ACHN (cell line): Measurements from ENCODE around the gene RBM33.

ENCODE experiments used
- DNase-seq: peaks from one replicate; pipeline ENCODE4 v3.0.0-alpha.2; 2015
- in situ Hi-C: cut with HindIII; loops from 2 replicates; pipeline ENCODE4 v1.10.0; 2017; ENCODE audit warnings: low sequenced_read_pairs, low pct_ligation_motif_present, low pct_unique_long_range_greater_than_20kb

Gene RBM33

DNA sequence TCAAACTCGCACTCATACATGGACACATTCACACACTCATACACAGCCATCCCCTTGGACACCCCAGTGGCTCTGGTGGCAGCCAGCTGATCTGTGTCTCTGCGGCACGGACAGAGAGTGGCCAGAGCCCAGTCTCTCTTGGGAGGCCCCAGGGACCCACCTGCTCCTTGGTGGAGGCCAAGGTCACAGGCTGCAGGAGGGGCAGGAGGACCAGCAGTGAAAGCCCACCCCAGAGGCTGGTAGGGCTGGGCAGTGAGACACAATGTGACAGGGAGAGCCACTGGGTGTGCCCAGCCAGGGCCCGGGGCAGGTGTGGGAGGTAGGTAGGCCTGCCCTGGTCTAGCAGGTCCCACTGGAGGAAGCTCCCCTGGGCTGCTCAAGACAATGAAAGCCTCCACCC, 149.3 kb downstream of the RBM33 start:
- DNase-seq: no peak
- in situ Hi-C loops: no loop called here

DNA sequence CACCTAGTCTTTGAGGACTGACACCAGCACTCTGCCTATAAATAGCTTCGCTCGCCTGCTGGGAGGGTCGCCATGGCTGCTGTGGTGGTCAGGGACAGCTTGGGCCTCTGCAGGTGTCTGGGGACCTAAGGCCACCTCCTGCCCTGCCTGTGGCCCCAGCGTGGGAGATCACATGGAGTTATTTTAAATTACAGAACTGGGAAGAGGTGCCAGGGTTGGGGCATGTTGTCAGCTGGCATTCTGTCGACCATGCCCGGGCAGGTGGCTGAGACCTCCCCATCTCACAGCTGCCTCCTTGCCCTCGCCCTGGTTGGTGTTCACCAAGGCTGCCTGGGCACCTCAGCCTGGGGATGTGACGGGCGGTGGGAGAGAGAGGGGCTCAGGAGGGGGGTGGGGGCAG, 149.7 kb downstream of the RBM33 start:
- DNase-seq: no peak
- in situ Hi-C loops: no loop called here

DNA sequence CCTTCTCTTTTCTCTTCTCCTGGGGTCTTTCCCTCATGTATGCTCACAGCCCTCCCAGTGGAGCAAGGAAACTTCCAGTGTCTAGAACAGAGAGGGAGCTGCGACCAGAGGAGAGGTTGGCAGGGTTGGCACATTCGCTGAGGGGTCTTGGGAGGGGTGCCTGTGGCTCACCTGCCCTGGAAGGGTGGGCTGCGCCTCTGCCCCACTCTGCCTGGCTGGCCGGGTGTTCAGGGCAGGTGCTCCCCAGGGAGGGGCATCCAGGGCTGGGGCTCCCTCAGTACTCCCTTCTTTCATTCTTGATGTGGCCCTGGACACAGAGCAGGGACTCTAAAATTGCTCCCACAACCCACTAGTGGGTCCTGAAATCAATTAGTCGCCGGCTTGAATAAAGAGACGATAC, 150.9 kb downstream of the RBM33 start:
- in situ Hi-C loops: no loop called here
- no peak for DNase-seq

DNA sequence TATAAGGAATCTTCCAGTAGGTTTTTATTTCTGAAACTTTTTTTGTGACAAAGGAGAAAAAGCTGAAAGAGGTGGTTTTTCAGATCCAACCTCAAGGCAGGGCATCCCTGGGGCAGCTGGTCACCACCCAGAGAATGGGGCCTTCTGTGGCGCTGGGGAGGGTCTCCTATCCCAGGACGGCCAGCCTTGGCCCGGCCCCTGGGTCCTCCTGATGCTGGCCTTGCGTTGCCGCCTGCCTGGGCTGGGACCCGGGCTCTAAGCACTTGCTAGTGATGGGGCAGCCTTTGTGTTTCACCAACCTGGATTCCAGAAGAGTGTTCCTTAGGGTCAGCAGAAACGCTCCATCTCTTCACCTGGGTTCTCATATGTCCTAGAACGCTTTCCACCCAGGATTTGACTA, 151.5 kb downstream of the RBM33 start:
- in situ Hi-C loops: no loop called here
- no peak for DNase-seq

DNA sequence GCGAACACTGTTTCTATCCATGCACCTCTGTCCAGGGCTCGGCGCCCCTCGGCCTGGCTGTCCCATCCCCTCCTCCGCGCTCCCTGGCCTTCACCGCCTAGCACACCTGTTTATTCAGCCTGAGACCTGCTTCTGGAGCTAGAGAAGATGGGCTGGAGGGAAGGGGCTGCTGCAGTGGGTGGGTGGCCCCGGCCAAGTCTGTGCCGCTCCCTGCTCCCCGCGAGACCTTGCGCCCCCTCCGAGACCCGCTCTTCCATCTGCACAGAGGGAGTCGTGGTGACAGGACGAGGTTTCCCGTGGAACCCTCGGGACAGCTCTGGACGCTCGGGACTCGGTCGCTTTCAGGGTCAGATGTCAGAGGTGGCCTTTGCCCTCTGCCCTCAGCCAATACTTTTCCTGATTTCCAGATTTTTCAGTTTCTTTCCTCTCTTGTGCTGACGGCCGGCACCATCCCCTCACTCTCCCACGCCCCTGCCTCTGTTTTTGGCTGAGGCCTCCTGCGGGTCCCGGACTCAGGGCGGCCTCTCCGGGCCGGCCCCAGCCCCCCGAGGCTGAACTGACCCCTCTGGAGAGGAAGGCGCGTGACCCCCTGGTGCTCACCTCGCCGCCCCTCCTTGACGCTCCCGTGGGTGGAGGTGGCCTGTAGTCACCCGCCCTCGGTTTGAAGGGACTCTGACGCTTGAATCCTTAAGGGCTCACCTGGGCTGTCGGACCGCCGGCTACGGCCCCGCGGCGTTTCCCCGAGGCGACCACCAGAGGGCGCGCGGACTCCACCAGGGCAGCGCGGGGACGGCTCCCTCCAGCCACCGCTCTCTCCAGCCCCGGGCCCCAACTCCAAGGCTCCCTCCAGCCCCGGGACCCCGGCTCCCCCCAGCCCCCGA, 152.2 kb downstream of the RBM33 start:
- in situ Hi-C loops: no loop called here
- peak; percentile 46 for DNase-seq

DNA sequence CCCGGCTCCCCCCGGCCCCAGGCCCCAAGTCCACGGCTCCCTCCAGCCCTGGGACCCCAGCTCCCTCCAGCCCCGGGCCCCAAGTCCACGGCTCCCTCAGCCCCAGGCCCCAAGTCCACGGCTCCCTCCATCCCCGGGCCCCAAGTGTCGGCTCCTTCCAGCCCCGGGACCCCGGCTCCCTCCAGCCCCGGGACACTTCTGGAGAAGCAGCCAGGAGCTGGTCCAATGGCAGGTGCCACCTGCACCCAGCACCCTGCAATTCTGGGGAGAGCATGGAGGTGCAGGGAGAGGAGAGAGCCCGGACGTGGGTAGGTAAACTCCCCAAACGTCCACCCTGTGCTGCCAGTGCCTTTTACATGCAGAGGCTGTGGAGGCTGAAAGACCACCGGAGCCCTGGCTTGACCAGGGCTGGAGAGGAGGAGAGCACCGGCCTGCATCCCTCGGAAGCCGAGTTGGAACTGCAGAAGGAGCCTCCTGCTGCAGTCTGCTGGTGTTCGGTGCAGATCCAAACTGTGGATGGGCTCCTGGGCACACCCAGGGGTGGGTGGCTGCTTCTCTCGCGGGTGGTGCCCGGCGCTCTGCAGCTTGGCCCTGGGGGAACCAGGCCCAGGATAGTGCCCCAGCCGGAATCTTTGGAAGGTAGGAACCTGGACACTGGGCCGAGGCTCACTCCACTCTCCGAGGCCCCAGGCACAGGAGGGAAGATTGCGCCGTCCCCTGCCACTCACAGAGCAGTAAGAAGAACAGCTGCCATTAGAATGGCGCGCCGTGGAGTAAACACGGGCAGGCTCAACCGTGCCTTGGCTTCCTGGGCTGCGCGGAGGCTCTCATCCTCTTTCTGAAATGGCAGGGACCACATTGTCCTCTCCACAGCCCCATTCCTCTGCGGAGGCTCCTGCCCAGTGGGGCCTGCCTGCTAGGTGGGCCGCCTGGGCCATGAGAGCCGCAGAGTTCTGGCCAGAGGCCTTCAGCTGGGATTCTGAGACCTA, 153.1 kb downstream of the RBM33 start:
- in situ Hi-C loops: no loop called here
- no peak for DNase-seq

DNA sequence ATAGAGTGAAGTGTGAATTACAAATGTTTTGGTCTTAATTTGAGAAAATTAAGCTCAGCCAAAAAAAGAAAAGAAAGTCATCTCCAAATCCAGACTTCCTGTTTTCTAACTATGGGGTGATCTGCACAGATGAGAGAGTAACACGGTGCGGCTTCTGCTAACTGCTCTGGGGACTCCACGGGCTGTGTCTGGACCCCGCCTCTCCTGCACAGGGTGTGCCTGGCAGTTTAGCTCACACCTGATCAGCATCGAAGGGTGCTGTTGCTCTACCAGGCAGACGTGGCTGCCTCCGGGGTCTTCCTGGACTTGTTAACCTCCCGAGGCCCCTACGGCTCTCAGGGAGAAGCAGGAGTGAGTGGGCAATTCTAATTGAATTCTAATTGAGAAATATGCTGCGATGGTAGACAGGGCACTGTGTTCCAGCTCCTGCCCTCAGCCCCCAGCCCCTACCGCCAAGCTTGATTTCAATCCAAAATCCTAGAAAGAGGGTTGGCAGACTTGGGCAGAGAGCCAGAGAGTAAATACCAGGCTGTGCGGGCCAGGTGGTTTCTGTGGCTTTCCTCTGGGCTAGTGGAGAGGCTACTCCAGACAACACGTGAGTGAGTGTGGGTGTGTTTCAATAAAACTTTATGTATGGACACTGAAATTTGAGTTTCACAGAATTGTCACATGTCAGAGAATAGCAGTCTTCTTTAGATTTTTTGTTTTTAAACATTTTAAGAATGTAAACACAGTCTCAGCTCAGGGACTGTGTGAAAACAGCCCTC, 154.4 kb downstream of the RBM33 start:
- in situ Hi-C loops: no loop called here
- no peak for DNase-seq

DNA sequence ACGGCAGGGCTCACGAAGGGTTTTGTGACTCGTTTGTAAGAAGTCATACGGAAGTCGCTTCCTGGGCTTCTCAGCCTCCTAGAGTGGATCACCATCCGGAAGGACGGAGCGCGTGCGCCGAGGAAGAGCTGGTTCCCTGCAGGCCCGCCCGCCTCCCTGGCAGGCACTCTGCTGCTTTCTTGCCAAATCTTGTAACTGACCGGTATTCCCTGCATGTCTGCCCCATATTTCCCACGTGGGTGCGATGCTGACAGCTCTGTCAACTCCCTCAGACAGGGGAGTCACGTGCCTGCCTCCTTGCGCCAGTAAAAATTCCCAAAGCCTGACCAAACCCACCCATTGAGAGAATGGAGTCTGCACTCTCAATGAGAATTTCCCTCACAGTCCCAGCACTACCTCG, 155.1 kb downstream of the RBM33 start:
- in situ Hi-C loops: no loop called here
- DNase-seq: no peak

DNA sequence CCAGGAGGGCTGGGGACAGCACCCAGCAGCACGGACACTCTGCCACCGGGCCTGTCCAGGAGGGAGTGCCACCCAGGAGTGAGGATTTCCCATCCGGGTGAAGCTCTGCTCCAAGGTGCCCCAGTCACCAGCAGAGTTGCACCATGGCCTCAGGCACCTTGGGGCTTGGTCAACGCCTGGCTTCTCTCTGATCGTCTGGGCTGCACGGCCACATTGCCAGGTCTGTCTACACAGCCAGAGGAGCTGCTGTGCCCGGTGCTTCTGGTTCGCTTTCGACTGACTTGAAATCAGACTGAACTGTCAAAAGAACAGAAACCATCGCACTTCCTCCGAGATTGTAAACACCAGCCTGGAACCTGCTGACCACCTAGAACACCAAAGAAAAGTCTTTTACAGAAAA, 155.8 kb downstream of the RBM33 start:
- no peak for DNase-seq
- in situ Hi-C loops: no loop called here

DNA sequence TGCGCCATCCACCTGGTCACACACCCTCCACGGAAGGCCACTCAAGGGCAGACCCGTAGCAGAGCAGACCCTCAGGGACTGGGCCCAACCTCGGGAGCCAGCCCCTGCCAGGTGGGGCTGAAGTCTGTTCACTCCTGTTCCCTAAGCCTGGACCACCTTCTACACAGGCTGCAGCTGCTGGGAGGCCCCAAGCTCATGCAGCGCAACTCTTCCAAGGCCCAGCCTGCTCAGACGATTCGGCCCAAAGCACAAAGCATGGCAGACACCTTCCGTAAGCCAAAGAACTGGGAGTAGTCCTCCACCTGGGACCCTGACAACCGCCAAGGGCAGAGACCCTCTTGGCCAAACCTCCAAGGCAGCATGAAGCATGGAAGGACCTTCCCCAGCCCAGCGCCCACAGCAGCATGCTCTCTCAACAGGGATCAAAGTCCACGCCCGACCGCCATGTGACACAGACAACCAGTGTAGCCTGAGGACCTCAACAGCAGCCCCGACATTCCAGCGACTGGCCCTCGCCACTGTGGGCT, 156.3 kb downstream of the RBM33 start:
- in situ Hi-C loops: no loop called here
- DNase-seq: no peak

DNA sequence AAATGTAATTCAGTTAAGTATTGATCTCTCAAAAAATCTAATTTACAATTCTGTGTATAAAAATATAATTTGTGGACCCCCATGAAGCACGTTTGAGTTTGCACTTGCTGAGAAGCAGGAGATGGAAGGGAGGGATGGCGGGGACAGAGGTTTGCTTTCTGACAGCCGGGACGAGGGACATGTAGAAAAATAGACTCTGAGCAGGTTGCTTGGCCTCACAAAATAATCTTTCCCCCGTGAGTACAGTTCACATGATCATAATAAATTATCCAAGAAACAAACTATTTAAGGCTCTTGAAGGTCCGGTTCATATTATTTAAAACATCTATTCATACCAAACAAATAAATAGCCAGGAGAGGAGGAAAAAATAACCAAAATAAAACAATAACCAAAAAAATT, 157.8 kb downstream of the RBM33 start:
- in situ Hi-C loops: no loop called here
- no peak for DNase-seq

DNA sequence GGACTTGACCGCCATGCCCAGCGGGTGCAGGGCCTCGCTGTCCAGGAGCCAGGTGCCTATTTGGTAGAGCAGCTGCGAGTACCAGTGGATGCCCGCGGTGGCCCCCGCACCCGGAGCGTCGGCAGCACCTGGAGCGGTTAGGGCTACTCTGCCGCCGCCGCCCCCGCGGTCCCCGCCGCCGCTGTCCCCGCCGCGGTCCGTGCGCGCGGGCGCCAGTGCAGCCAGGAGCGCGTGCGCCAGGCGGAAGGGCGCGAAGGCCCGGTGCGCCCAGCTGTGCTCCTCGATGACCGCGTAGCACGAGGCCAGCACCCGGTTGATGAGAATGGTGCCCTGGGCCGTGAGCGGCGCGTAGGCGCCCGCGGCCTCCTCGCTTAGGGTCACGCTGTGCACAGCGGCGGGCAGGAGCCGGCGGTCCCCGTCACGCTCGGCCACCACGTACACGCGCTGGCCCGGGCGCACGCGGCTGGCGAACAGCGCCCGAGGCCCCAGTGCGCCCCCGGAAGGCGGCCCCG, 158.5 kb downstream of the RBM33 start:
- in situ Hi-C loops: no loop called here

DNA sequence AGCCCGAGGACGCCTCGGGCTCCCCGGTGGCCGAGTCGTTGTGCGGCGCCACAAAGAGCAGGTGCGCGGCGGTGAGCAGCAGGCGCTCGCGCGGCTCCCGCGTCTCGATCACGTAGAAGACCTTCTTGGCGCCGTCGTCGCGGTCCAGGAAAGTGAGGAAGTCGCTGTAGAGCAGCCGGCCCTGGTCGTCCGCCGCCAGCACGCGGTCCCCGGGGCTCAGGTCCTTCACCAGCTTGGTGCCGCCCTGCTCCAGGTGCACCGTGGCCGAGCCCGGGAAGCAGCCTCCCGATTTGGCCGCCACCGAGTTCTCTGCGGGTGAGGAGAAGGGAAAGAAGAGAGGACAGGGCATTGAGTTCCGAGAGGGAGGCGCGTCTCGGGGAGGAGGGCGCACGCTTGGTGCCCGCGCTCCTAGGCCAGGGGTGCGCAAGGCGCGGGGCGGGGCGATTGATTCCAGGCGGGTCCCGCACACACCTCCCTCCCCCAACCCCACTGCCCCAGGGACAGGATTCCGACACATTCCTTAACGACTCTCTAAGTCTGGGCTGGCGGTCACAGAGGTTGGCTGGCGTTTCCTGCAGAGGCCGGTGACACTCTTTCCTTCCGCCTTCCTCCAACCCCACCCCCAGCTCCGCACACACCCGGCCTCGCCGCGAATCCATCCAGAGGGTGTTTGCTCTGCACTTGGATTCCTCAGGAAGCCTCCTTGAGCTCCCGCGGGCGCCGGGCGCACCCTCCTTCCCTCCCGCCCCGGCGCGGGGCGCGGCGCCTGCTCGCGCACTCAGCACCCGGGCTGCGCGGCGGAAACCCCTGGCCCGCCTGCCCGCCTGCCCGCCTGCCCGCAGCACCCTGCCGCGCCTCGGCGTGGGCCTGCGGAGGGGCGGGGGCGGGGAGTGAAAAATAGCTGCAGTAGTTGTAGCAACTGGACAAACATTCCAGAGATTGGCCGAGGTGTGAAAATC, 159.2 kb downstream of the RBM33 start:
- in situ Hi-C loops: no loop called here
- DNase-seq: no peak

More for the DNA sequence above, 158.5 kb downstream of the RBM33 start:
- DNase-seq: no peak

DNA sequence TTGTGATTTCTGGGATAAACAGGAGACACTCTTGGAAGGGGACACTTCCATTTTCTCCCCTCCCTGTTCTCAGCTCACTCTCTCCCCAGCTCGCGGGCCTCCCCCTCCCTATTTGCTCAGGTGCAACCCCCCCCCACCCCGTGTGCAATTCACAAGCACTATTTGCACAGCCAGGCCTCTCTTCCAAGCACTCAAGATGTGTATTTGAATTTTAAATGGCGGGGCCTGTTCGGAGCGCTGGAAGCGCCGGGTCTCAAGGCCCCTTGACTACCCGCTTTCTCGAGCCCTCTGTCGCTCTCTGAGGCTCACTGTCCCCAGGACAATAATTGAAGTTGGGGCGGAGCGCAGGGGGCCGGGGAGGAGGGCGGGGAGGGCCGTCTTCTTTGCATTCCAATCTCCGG, 160.0 kb downstream of the RBM33 start:
- DNase-seq: no peak
- in situ Hi-C loops: no loop called here

DNA sequence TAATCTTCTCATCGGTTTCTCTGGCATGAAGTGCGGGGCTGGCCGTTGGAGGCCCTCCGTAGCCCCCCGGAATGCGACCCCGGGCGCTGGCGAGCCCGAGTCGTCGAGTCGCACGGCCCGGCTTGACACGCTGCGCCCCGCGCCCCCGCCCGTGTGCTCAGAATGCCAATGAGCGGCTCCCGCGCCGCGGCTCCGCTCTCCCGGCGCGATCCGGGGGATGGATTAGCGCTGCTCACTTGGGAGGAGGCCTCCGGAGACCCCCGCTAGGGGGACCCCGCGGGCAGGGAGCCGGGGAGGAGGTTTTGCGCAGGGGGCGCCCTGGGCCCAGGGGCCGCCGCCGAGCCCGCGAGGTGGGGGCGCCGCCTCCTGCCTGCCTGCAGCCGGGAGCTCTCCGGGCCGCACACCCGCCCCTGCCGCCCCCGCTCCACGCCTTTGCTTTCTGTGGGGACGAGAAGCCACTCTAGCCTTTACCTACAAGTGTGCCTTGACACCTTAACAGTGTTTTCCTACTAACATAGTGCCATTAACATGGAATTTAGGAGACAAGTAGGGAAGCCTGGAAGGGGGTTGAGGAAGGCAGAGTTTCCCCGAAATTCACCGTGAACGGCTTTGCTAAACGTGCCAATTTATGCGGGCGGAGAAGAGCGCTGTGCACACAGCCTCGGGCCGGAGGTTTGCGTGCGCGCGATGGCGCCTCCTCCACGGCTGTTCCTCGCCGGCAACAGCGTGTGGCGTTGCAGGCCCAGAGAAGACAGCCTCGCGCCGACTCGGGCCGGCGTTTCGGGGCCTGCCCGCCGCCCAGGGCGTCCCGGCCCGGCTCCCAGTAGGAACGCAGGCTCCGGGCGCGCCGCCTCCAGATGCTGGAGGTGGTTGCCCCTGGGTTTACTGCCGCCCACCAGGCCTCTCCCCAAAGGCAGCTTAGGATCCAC, 160.7 kb downstream of the RBM33 start:
- no peak for DNase-seq
- in situ Hi-C loops: no loop called here

DNA sequence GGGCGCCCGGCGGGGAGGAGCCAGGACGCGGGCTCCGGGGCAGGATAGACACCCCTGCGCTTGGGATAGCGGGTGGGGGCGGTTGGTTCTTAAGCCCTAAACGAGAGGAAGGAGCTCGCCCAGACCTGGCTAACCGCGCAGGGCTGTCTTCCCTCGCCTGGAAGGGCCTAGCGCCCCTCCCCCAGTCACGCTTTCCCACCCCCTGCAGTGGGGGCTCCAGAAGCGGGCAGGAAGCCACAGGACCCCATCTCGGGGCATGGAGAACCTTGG, 161.3 kb downstream of the RBM33 start:
- in situ Hi-C loops: no loop called here

More for the DNA sequence above, 161.3 kb downstream of the RBM33 start:
- DNase-seq: no peak
